SK-N-SH (cell line): ENCODE data around the gene BTNL2.

ENCODE experiments used
- CHD2 ChIP-seq: fragments of 150-350 bp; IDR thresholded peaks from 2 replicates; pipeline ENCODE4 v1.6.1; 2018; ENCODE audit warnings: low read length; ENCODE audit not compliant: partially characterized antibody
- ELF1 ChIP-seq: IDR thresholded peaks from 2 replicates; pipeline ENCODE4 v1.4.0; 2012
- EP300 ChIP-seq, 2 experiments: IDR thresholded peaks; 2 replicates each; pipeline versions ENCODE4 v1.4.0 to v1.6.1; 2012; ENCODE audit warnings: borderline replicate concordance in 1 of 2, low read depth in 1 of 2, low read length in 1 of 2
- FOSL2 ChIP-seq: IDR thresholded peaks from 2 replicates; pipeline ENCODE4 v1.4.0; 2012; ENCODE audit warnings: low read depth, mild to moderate bottlenecking, moderate library complexity, borderline replicate concordance
- GABPA ChIP-seq: IDR thresholded peaks from 2 replicates; pipeline ENCODE4 v1.4.0; 2012; ENCODE audit warnings: low read depth, mild to moderate bottlenecking
- NRF1 ChIP-seq: IDR thresholded peaks from 2 replicates; pipeline ENCODE4 v1.6.1; 2012; ENCODE audit warnings: low read depth, mild to moderate bottlenecking, low read length
- POLR2AphosphoS5 ChIP-seq: IDR thresholded peaks from 2 replicates; pipeline ENCODE4 v1.6.1; 2012; ENCODE audit warnings: low read depth, low read length
- TAF1 ChIP-seq: IDR thresholded peaks from 2 replicates; pipeline ENCODE4 v1.6.1; 2012; ENCODE audit warnings: low read depth, mild to moderate bottlenecking, low read length, moderate library complexity, borderline replicate concordance
- TF ChIP-seq, protein P1 (sequence below): fragments of 200-600 bp; sonication (generic); IDR thresholded peaks from 2 replicates; pipeline ENCODE4 v1.6.1; 2017; ENCODE audit warnings: antibody characterized with exemption, mild to moderate bottlenecking, moderate library complexity
- TF ChIP-seq, protein P2 (sequence below): IDR thresholded peaks from 2 replicates; pipeline ENCODE4 v1.4.0; 2012; ENCODE audit warnings: low read depth

DNA sequence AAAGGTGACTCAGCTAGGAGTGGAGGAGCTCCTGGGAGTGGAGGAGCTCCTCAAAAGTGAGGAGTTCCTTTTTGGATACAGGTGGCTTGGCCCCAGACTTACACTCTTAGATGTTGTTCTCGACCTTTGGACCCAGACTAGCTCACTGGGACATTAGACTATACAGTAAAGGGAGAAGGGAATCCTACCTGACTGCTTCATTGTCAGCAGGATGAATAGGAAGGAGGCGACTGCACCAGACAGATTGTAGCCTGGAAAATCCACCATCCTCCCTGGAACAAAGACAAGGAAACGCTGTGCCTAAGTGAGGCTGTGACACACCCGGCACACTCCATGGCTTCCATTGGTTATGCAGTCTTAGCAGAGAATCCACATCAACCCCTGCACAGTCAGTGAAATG lies at the start of gene BTNL2:
- TF ChIP-seq POLR2AphosphoS5 (no peak), ELF1 (no peak), TAF1 (no peak), GABPA (no peak), FOSL2 (no peak), EP300 (IDR thresholded peaks at IDR 0.05; ENCODE audit: borderline replicate concordance in 1 of 2, low read depth in 1 of 2, low read length in 1 of 2) (no peak), NRF1 (no peak), CHD2 (no peak)
- TF ChIP-seq, protein P1, sequence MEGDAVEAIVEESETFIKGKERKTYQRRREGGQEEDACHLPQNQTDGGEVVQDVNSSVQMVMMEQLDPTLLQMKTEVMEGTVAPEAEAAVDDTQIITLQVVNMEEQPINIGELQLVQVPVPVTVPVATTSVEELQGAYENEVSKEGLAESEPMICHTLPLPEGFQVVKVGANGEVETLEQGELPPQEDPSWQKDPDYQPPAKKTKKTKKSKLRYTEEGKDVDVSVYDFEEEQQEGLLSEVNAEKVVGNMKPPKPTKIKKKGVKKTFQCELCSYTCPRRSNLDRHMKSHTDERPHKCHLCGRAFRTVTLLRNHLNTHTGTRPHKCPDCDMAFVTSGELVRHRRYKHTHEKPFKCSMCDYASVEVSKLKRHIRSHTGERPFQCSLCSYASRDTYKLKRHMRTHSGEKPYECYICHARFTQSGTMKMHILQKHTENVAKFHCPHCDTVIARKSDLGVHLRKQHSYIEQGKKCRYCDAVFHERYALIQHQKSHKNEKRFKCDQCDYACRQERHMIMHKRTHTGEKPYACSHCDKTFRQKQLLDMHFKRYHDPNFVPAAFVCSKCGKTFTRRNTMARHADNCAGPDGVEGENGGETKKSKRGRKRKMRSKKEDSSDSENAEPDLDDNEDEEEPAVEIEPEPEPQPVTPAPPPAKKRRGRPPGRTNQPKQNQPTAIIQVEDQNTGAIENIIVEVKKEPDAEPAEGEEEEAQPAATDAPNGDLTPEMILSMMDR: no peak
- TF ChIP-seq, protein P2, sequence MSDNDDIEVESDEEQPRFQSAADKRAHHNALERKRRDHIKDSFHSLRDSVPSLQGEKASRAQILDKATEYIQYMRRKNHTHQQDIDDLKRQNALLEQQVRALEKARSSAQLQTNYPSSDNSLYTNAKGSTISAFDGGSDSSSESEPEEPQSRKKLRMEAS: no peak
